OCI-LY1 (cell line): ENCODE measurements around the gene PXDN.
"Not testable (repeated sequence)": the region's sequence is repeated elsewhere in the genome, so short reads cannot be mapped to it uniquely, and the experiment has no call there.

Experiments
- H2AFZ ChIP-seq: fragments of 200-600 bp; sonication (generic), shearing (Covaris generic); 2 replicates; pipeline ENCODE4 v1.6.0; 2014; ENCODE audit warnings: antibody characterized with exemption, mild to moderate bottlenecking, low read length
- H3F3A ChIP-seq: fragments of 200-600 bp; sonication (generic), shearing (Covaris generic); 2 replicates; pipeline ENCODE4 v1.6.0; 2014; ENCODE audit warnings: mild to moderate bottlenecking, antibody characterized with exemption, low read length, moderate library complexity; ENCODE audit not compliant: insufficient read depth
- H3K27ac ChIP-seq: fragments of 200-600 bp; sonication (generic); 2 replicates; pipeline ENCODE4 v1.5.1; 2014; ENCODE audit warnings: low read length, mixed run types, mild to moderate bottlenecking, low read depth; ENCODE audit not compliant: poor library complexity, severe bottlenecking
- H3K27me3 ChIP-seq: fragments of 200-600 bp; sonication (generic); 2 replicates; pipeline ENCODE4 v1.6.0; 2014; ENCODE audit warnings: antibody characterized with exemption, mild to moderate bottlenecking, low read length, moderate library complexity; ENCODE audit not compliant: insufficient read depth
- H3K36me3 ChIP-seq: fragments of 200-600 bp; sonication (generic); 2 replicates; pipeline ENCODE4 v1.6.1; 2014; ENCODE audit warnings: mild to moderate bottlenecking, antibody characterized with exemption, low read length, moderate library complexity, mixed read lengths; ENCODE audit not compliant: insufficient read depth
- H3K4me1 ChIP-seq: fragments of 200-600 bp; sonication (generic); 2 replicates; pipeline ENCODE4 v1.5.1; 2014; ENCODE audit warnings: mild to moderate bottlenecking, low read length, moderate library complexity; ENCODE audit not compliant: insufficient read depth, severe bottlenecking
- H3K4me2 ChIP-seq: fragments of 200-600 bp; sonication (generic), shearing (Covaris generic); 2 replicates; pipeline ENCODE4 v1.6.1; 2014; ENCODE audit warnings: low read length
- H3K4me3 ChIP-seq: fragments of 200-600 bp; sonication (generic); 2 replicates; pipeline ENCODE4 v1.5.1; 2014; ENCODE audit warnings: low read length, low read depth, mild to moderate bottlenecking, mixed read lengths; ENCODE audit not compliant: poor library complexity, severe bottlenecking
- H3K79me2 ChIP-seq: fragments of 200-600 bp; shearing (Covaris generic); 2 replicates; pipeline ENCODE4 v1.6.1; 2016; ENCODE audit warnings: mixed run types, low read length, mixed read lengths; ENCODE audit not compliant: insufficient read depth
- H3K9ac ChIP-seq: fragments of 200-600 bp; sonication (generic), shearing (Covaris generic); 2 replicates; pipeline ENCODE4 v1.6.1; 2014; ENCODE audit warnings: mild to moderate bottlenecking, low read length, mixed read lengths
- H3K9me2 ChIP-seq: fragments of 200-600 bp; sonication (generic), shearing (Covaris generic); 2 replicates; pipeline ENCODE4 v1.6.1; 2014; ENCODE audit warnings: low read depth, mild to moderate bottlenecking, low read length, mixed read lengths
- H3K9me3 ChIP-seq: fragments of 200-600 bp; shearing (Covaris generic); 2 replicates; pipeline ENCODE4 v1.6.1; 2014; ENCODE audit warnings: low read length, mixed read lengths
- H4K20me1 ChIP-seq: fragments of 200-600 bp; sonication (generic), shearing (Covaris generic); 2 replicates; pipeline ENCODE4 v1.6.0; 2016; ENCODE audit warnings: mild to moderate bottlenecking, low read length; ENCODE audit not compliant: insufficient read depth
- CTCF ChIP-seq: fragments of 200-600 bp; sonication (generic), shearing (Covaris generic); IDR thresholded peaks from 2 replicates; pipeline ENCODE4 v1.5.1; 2017; ENCODE audit warnings: mild to moderate bottlenecking, antibody characterized with exemption, low read length, moderate library complexity, mixed read lengths
- EZH2 ChIP-seq: fragments of 200-600 bp; sonication (generic), shearing (Covaris generic); IDR thresholded peaks from 2 replicates; pipeline ENCODE4 v1.8.0; 2017; ENCODE audit warnings: borderline replicate concordance, mixed run types, mild to moderate bottlenecking, antibody characterized with exemption, low read length, moderate library complexity, mixed read lengths

Gene PXDN

GRCh38 chr2:1622521-1623200 lies 121.7 kb downstream of the PXDN start:
- no peak overlapping the region for H3K4me2 ChIP-seq
- no peaks in the 10 kb centered on the region for H3K9me3 ChIP-seq
- no peaks in the 10 kb centered on the region for H3K36me3 ChIP-seq
- TF ChIP-seq CTCF = no peak
- no peak for TF ChIP-seq EZH2
- no peak overlapping the region for H3K27ac ChIP-seq
- H4K20me1 ChIP-seq = no peaks in the 10 kb centered on the region
- H3K9me2 ChIP-seq = no peaks in the 10 kb centered on the region
- H3K4me1 ChIP-seq = peaks cover 5% of the 10 kb centered on the region
- no peaks in the 10 kb centered on the region for H3F3A ChIP-seq
- H2AFZ ChIP-seq = no peak overlapping the region
- no peak overlapping the region for H3K4me3 ChIP-seq
- no peak overlapping the region for H3K9ac ChIP-seq
- no peaks in the 10 kb centered on the region for H3K79me2 ChIP-seq
- H3K27me3 ChIP-seq = no peaks in the 10 kb centered on the region

- H3F3A ChIP-seq, H3K9ac ChIP-seq, H2AFZ ChIP-seq, H3K36me3 ChIP-seq, H3K27ac ChIP-seq, H3K27me3 ChIP-seq, H4K20me1 ChIP-seq, H3K4me2 ChIP-seq, H3K9me2 ChIP-seq, H3K4me3 ChIP-seq, H3K79me2 ChIP-seq, H3K9me3 ChIP-seq: not testable (repeated sequence)
- H3K4me1 ChIP-seq = peaks cover 12% of the 10 kb centered on the region
Observed at GRCh38 chr2:1621976-1622375, 122.3 kb downstream of the PXDN start.

- Histone ChIP-seq H3K9ac (no peak overlapping the region), H3K4me3 (no peak overlapping the region), H3K79me2 (no peaks in the 10 kb centered on the region), H3K36me3 (no peaks in the 10 kb centered on the region), H3K9me3 (no peaks in the 10 kb centered on the region), H2AFZ (no peak overlapping the region), H4K20me1 (no peaks in the 10 kb centered on the region), H3K4me1 (peaks cover 15% of the 10 kb centered on the region), H3K27me3 (no peaks in the 10 kb centered on the region), H3K27ac (no peak overlapping the region), H3F3A (no peaks in the 10 kb centered on the region), H3K4me2 (no peak overlapping the region), H3K9me2 (no peaks in the 10 kb centered on the region)
- no peak for TF ChIP-seq CTCF
- no peak for TF ChIP-seq EZH2
Observed at GRCh38 chr2:1621501-1621900, 122.8 kb downstream of the PXDN start.

GRCh38 chr2:1621041-1621440 lies 123.3 kb downstream of the PXDN start:
- Histone ChIP-seq H3K9me3 (no peaks in the 10 kb centered on the region), H3K4me3 (no peak overlapping the region), H3K27ac (no peak overlapping the region), H3K4me2 (no peak overlapping the region), H4K20me1 (no peaks in the 10 kb centered on the region), H3F3A (no peaks in the 10 kb centered on the region), H3K9me2 (no peaks in the 10 kb centered on the region), H3K36me3 (no peaks in the 10 kb centered on the region), H3K27me3 (no peaks in the 10 kb centered on the region), H2AFZ (no peak overlapping the region), H3K4me1 (peaks cover 17% of the 10 kb centered on the region), H3K9ac (no peak overlapping the region), H3K79me2 (no peaks in the 10 kb centered on the region)
- TF ChIP-seq CTCF (no peak), EZH2 (no peak)
